ENCODE data around the gene TBC1D13. TPM values are rescaled to one million over a fixed set of nuclear protein-coding genes. Genes with fewer than 3 reads are reported as not detected.
"Not testable (repeated sequence)": the region's sequence is repeated elsewhere in the genome, so short reads cannot be mapped to it uniquely, and the experiment has no call there.

The TBC1D13 gene
- total and polyA plus RNA-seq, 2 donors (not counting 1 experiment from before 2014, with no cell fraction given) = 28.8 to 29.1 TPM

GRCh38 chr9:128792978-128793686, 6.1 kb downstream of the TBC1D13 start:
- H3K27me3 ChIP-seq (replicated peaks in 1 of 4; ENCODE audit: control extremely low read depth in 1 of 4, control insufficient read depth in 3 of 4, insufficient read depth in 4 of 4, low read length in 3 of 4) = no peaks in the 10 kb centered on the region
- H3K4me3 ChIP-seq (ENCODE audit: control extremely low read depth in 1 of 5, extremely low read depth in 1 of 5, insufficient read depth in 1 of 5, low read depth in 2 of 5, low read length in 4 of 5) = no peak overlapping the region
- intact Hi-C loops (cut with micrococcal nuclease) = no loop called here
- no peaks in the 10 kb centered on the region for H3K9me3 ChIP-seq (ENCODE audit: control extremely low read depth in 1 of 3, control insufficient read depth in 2 of 3, insufficient read depth in 1 of 3, low read length in 2 of 3)
- H3K79me2 ChIP-seq (ENCODE audit: control insufficient read depth, insufficient read depth, low read length) = peaks cover 15% of the 10 kb centered on the region
- H3K4me1 ChIP-seq (ENCODE audit: control insufficient read depth in 2 of 2, insufficient read depth in 2 of 2, low read length in 2 of 2) = peaks cover 4% of the 10 kb centered on the region in 2 donors
- H3K4me2 ChIP-seq (replicated peaks; ENCODE audit: low read depth, low read length, poor library complexity, severe bottlenecking) = no peak overlapping the region
- H3K27ac Mint-ChIP-seq = no peak overlapping the region
- ChIA-PET CTCF (interaction anchor here (1.0 to 1.2 kb wide), 2 partner anchors 25 to 83 kb away, joined by 3 to 4 read pairs; partner anchors contain the start of gene ENDOG), POLR2A (interaction anchor here (0.6 kb wide), 1 partner anchor 111 kb away, joined by 6 read pairs; no protein-coding TSS in a partner anchor)
- no peak for DNase-seq
- WGBS (ENCODE audit: insufficient coverage) = 98% methylated on average over 7 of the region's 8 CpGs
- no peaks in the 10 kb centered on the region for H3K27me3 Mint-ChIP-seq
- no peak overlapping the region for H2AFZ ChIP-seq (ENCODE audit: insufficient read depth, low read depth, low read length, poor library complexity, severe bottlenecking)
- H3K9ac ChIP-seq (ENCODE audit: low read length) = no peak overlapping the region
- no peaks in the 10 kb centered on the region for H3K9me3 Mint-ChIP-seq (ENCODE audit: insufficient read depth)
- no peak for ATAC-seq (ENCODE audit: low read depth)
- H3K4me3 Mint-ChIP-seq = no peak overlapping the region
- TF ChIP-seq CTCF (IDR thresholded peaks at IDR 0.05) = no peak
- TF ChIP-seq EZH2 (IDR thresholded peaks at IDR 0.05; ENCODE audit: borderline replicate concordance, insufficient read depth, low read depth, low read length, poor library complexity, severe bottlenecking) = no peak
- peaks cover 0 to 53% of the 10 kb centered on the region in 2 experiments for H3K36me3 ChIP-seq (replicated peaks in 1 of 2; ENCODE audit: control extremely low read depth in 1 of 2, control insufficient read depth in 1 of 2, extremely low read depth in 1 of 2, insufficient read depth in 2 of 2, low read length in 1 of 2)
- no peak overlapping the region for H3K27ac ChIP-seq (ENCODE audit: low read length in 2 of 2)
- peaks cover 10% of the 10 kb centered on the region for H3K4me1 Mint-ChIP-seq
- H4K20me1 ChIP-seq (ENCODE audit: control insufficient read depth, insufficient read depth, low read length, poor library complexity, severe bottlenecking) = peaks cover 9% of the 10 kb centered on the region

GRCh38 chr9:128794961-128795360, 7.9 kb downstream of the TBC1D13 start:
- H3K9me3 Mint-ChIP-seq (ENCODE audit: insufficient read depth); H3K9ac ChIP-seq (ENCODE audit: low read length); H4K20me1 ChIP-seq (ENCODE audit: control insufficient read depth, insufficient read depth, low read length, poor library complexity, severe bottlenecking); H3K4me1 Mint-ChIP-seq; H3K4me1 ChIP-seq (ENCODE audit: control insufficient read depth in 2 of 2, insufficient read depth in 2 of 2, low read length in 2 of 2); H2AFZ ChIP-seq (ENCODE audit: insufficient read depth, low read depth, low read length, poor library complexity, severe bottlenecking); H3K79me2 ChIP-seq (ENCODE audit: control insufficient read depth, insufficient read depth, low read length); H3K27ac ChIP-seq (ENCODE audit: low read length in 2 of 2); H3K9me3 ChIP-seq (ENCODE audit: control extremely low read depth in 1 of 3, control insufficient read depth in 2 of 3, insufficient read depth in 1 of 3, low read length in 2 of 3); H3K4me3 ChIP-seq (ENCODE audit: control extremely low read depth in 1 of 5, extremely low read depth in 1 of 5, insufficient read depth in 1 of 5, low read depth in 2 of 5, low read length in 4 of 5); ATAC-seq (ENCODE audit: low read depth); H3K27ac Mint-ChIP-seq; intact Hi-C loops (cut with micrococcal nuclease); H3K4me2 ChIP-seq (replicated peaks; ENCODE audit: low read depth, low read length, poor library complexity, severe bottlenecking); H3K4me3 Mint-ChIP-seq; H3K27me3 Mint-ChIP-seq; H3K27me3 ChIP-seq (replicated peaks in 1 of 4; ENCODE audit: control extremely low read depth in 1 of 4, control insufficient read depth in 3 of 4, insufficient read depth in 4 of 4, low read length in 3 of 4); DNase-seq: not testable (repeated sequence)
- CTCF ChIA-PET = interaction anchor here (0.6 to 0.7 kb wide), 2 partner anchors 23 to 24 kb away, joined by 3 read pairs; no protein-coding TSS in a partner anchor
- no CpG with 5 or more reads among the region's 2 CpGs for WGBS (ENCODE audit: insufficient coverage)
- peaks cover 0 to 62% of the 10 kb centered on the region in 2 experiments for H3K36me3 ChIP-seq (replicated peaks in 1 of 2; ENCODE audit: control extremely low read depth in 1 of 2, control insufficient read depth in 1 of 2, extremely low read depth in 1 of 2, insufficient read depth in 2 of 2, low read length in 1 of 2)
- POLR2A ChIA-PET = interaction anchor here (0.7 kb wide), 2 partner anchors 22 to 359 kb away, joined by 3 to 4 read pairs; no protein-coding TSS in a partner anchor

Measured in B cell (primary cell).